BLaER1 (cell line): Measurements from ENCODE around the gene KDM6B.

Experiments
- H3K27ac ChIP-seq: shearing (Covaris generic); formaldehyde crosslinking; 2 replicates; pipeline ENCODE4 v1.8.1; 2022
- H3K27me3 ChIP-seq: shearing (Covaris generic); formaldehyde crosslinking; 2 replicates; pipeline ENCODE4 v1.8.1; 2022
- H3K36me3 ChIP-seq: shearing (Covaris generic); formaldehyde crosslinking; 2 replicates; pipeline ENCODE4 v1.8.1; 2022
- H3K4me1 ChIP-seq: shearing (Covaris generic); formaldehyde crosslinking; 2 replicates; pipeline ENCODE4 v1.8.1; 2022
- H3K4me2 ChIP-seq: shearing (Covaris generic); formaldehyde crosslinking; 2 replicates; pipeline ENCODE4 v1.8.1; 2022
- H3K4me3 ChIP-seq: shearing (Covaris generic); formaldehyde crosslinking; 2 replicates; pipeline ENCODE4 v1.8.1; 2022
- H3K9ac ChIP-seq: shearing (Covaris generic); formaldehyde crosslinking; 2 replicates; pipeline ENCODE4 v1.8.1; 2022
- H3K9me3 ChIP-seq: shearing (Covaris generic); formaldehyde crosslinking; 2 replicates; pipeline ENCODE4 v1.8.1; 2022
- H4K20me1 ChIP-seq: shearing (Covaris generic); formaldehyde crosslinking; 2 replicates; pipeline ENCODE4 v1.8.1; 2022
- Cebpa-rat ChIP-seq: shearing (Covaris generic); IDR thresholded peaks from 2 replicates; pipeline ENCODE4 v1.8.1; 2022

The KDM6B gene

DNA sequence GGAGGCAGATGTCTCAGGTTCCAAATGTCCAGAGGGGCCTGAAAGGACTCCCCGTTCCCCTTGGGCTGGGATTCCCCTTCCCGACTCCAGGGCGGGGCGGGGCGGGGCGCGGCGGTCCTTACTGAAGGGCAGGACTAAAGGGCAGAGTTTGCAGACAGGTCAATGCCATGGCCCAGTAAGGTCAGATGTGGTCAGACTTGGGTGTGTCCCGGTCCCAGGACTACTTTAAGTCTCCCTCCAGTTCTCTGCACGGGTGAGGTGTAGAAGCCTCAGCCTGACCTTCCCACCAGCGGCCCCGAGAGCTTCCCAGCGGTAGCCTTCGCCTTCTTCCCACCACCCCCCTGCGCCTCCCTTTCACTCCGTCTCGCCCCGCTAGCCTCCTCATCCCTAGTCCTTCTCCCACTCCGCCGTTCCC lies 532 bp downstream of the KDM6B start:
- Histone ChIP-seq H3K27ac (peak overlapping the region; percentile 78), H3K4me1 (peaks cover 33% of the 10 kb centered on the region), H3K36me3 (no peaks in the 10 kb centered on the region), H3K9ac (peak overlapping the region; percentile 90), H3K4me2 (peak overlapping the region; percentile 97), H3K9me3 (no peaks in the 10 kb centered on the region), H3K4me3 (peak overlapping the region; percentile 84), H4K20me1 (peaks cover 12% of the 10 kb centered on the region), H3K27me3 (no peaks in the 10 kb centered on the region)
- no peak for TF ChIP-seq Cebpa-rat

DNA sequence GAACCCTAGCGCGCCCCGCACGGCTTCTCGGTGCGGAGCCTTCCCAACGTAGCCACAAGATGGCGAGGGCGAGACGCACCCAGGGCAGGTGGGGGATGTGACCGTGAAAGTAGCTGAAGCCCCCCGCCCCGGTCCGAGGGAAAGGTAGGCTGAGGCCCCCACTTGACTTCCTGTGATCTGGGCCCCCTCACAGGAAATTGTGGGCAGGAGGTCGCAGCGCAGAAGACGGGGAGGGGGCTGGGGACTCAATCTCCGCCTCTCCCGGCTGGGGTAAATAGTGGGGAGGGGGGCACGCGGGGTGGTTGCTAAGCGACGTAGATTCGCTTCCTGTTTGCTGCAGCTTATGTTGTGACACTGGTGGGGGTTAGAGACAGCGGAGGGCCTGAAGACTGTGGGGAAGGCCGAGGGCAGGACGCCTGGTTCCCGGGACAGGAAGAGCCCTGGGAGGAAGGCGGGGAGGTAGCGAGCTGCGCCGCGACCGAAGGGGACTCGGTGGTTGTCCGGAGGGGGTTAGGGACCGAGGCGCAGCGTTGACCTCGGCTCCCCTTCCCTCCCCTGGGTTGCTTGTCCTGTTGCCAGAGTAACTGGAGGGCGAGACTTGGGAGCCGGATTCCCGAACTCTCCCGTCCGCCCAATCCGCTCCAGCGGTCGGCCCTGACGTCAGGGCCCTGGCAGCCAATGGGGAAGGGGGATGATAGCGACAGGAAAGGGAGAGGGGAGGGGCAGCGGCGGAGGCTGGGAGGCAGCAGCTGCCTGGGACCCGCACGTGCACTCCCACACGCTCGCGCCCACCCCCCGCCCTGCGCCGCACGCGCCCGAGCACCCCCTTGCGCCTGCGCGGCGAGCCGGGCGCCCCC lies 1.2 kb downstream of the KDM6B start:
- peak overlapping the region; percentile 96 for H3K27ac ChIP-seq
- H3K4me3 ChIP-seq = peak overlapping the region; percentile 84
- H3K36me3 ChIP-seq = peaks cover 5% of the 10 kb centered on the region; the same call in 1 of the 2 replicates
- H4K20me1 ChIP-seq = peaks cover 18% of the 10 kb centered on the region
- peak overlapping the region; percentile 90 for H3K9ac ChIP-seq
- peaks cover 40% of the 10 kb centered on the region for H3K4me1 ChIP-seq
- H3K9me3 ChIP-seq = no peaks in the 10 kb centered on the region
- H3K4me2 ChIP-seq = peak overlapping the region; percentile 97
- TF ChIP-seq Cebpa-rat = no peak
- no peaks in the 10 kb centered on the region for H3K27me3 ChIP-seq

DNA sequence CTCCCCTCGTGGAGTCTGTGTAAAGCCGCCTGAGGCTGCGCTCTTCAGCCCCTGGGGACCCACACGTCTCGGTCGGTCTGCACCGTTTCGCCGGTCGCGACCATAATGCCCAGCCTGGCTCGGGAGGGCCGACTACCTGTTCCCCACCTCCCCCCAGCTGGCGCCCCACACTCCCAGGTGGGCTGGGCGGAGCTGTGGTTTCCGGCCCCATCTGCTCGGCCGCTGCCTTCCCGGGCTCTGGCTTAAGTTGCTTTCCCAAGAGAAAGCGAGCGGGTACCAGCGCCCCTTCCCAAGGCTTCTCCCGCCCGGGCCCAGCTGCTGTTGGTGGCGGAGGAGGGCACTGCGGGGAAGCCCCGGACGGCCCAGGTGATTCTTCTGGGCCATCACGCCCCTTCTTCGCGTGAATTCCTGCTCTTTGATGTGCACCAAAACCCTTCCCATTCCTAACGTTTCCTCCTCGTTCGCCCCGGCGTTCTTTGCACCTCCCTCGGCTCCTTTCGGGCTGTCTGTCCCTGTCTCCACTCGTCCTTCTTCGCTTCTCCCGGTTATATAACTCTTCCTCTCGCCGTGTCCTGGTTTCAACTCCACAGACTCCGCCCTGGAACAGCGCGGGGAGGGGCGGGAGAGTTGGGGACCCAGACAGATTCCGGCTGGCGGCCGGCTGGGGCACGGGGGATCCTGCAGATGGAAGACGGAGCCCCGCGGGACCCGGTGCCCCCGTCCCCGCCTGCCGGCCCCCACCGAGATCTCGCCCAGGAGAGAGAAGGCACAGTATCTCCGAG lies 2.0 kb downstream of the KDM6B start:
- Histone ChIP-seq H3K4me2 (peak overlapping the region; percentile 97), H3K4me1 (peaks cover 48% of the 10 kb centered on the region), H4K20me1 (peaks cover 26% of the 10 kb centered on the region), H3K4me3 (peak overlapping the region; percentile 84), H3K36me3 (peaks cover 13% of the 10 kb centered on the region), H3K27ac (peak overlapping the region; percentile 96), H3K9me3 (no peaks in the 10 kb centered on the region), H3K9ac (peak overlapping the region; percentile 90), H3K27me3 (no peaks in the 10 kb centered on the region)
- TF ChIP-seq Cebpa-rat = no peak

DNA sequence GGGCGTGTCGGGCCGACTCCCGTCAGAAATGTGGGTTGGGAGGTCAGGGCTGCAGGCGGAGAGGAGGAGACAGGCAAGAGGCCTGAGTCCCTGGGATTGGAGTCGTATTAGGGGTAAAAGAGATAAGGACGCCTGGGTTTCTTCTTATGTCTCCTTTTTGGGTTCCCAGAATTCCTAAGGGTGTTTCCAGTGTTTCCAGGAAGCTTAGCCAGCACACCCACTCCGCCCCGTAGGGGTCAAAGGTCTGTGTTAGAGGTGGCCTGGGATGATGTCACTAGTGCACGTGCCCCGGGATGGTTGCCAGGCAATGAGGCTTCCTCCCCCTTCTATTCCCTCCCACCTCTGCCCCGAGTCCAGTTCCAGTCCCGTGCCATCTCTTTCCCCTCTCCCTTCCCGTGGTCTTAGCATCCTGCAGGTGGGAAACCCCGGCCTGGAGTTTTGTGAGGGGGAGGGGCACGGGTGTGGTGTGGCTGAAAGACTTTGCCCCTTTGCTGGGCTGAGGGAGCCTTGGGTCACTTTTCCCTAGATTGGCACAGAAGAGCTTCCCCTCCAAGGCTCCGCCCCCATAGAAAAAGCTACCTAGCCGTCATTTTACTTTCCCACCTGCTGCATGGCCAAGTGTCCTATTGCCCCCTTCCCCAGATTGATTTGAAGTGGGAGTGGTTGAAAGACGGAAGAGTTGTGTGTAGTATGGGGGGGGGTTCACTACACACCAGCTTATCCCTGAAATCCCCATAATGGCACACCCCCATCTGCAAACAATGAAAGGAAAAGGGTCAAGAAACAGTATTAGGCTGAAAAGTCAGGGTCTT lies 2.8 kb downstream of the KDM6B start:
- Histone ChIP-seq H3K9ac (peak overlapping the region; percentile 90), H3K9me3 (no peaks in the 10 kb centered on the region), H3K27ac (peak overlapping the region; percentile 96), H3K4me1 (peaks cover 53% of the 10 kb centered on the region), H4K20me1 (peaks cover 31% of the 10 kb centered on the region), H3K4me3 (peak overlapping the region; percentile 84), H3K27me3 (no peaks in the 10 kb centered on the region), H3K4me2 (peak overlapping the region; percentile 97), H3K36me3 (peaks cover 13% of the 10 kb centered on the region)
- TF ChIP-seq Cebpa-rat = no peak

DNA sequence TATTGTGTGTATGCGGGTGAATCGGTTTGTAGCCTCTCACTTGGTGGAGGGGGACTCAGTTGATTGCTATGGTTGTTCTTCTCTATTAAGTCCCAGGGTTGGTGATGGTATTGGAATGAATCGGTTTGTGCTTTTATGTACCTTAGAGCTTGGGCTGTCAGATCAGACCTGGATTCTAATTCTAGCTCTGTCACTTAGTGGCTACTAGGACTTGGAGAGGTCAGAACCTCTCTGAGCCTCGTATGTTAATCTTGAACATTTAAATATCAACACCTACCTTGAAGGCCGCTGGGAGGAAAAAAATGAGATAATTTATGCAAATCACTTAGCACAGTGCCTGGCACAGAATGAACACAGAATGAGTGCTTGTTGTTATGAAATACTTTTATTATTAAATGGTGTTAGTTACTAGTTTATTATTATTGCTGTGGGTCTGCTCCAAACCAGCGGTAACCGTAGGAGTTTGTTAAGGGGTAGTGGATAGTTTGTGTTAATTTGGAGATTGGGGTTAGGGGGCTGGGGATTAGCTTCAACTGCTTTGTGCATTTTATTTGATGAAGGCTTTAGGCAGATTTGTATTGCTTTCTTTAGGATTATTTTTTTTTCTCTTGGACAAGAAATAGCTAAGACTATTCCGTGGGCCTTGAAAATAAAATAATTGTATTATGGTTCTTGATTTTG lies 3.5 kb downstream of the KDM6B start:
- H3K27ac ChIP-seq = peak overlapping the region; percentile 96
- peak overlapping the region; percentile 84 for H3K4me3 ChIP-seq
- H3K9me3 ChIP-seq = no peaks in the 10 kb centered on the region
- H3K4me1 ChIP-seq = peaks cover 51% of the 10 kb centered on the region
- peaks cover 13% of the 10 kb centered on the region for H3K36me3 ChIP-seq
- peak overlapping the region; percentile 97 for H3K4me2 ChIP-seq
- peaks cover 35% of the 10 kb centered on the region for H4K20me1 ChIP-seq
- no peak for TF ChIP-seq Cebpa-rat
- no peaks in the 10 kb centered on the region for H3K27me3 ChIP-seq
- H3K9ac ChIP-seq = peak overlapping the region; percentile 90

DNA sequence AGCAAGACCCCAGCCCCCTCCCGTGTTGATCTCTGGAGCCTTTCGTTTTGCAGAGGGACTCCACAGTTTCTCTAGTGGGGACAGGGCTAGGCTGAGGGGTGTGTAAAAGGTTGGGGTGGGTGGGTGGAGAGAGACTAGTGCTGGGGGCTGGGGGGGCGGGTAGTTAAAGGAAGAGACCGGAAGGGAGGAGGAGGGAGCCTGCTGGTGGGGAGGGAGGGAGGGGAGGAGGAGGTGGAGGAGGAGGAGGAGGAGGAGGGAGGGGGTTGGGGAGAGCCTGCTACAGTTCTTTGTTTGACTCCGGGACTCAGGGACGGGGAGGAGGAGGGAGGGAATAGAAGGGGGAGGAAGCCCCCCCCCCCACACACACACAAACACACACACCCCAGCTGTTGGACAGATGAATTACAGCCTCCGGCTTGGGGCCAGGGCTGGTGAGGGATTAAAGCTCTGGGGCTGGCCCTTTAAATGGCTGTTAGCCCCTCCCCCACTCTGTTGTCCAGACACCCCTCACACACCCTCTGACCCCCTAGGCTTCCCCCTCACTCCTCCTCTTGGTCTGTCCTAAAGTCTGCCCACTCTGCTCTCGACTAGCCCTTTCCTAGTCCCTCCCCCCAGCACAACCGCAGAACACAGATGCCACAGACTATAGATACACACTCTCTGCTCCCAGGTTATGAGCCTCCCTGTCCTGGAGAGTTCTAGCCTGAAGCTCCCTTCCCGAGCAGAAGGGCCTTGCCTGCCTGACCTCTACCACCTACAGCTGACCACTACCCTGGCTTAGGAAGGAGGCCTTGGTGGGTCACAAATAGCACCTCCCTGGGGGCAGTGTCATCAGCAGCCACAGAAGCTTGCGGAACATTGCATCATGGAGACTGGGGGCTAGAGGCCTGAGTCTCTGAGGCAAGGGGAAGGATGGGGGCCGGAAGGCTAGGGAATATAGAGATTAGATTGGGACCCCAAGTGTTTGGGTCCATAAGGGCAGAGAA lies 4.4 kb downstream of the KDM6B start:
- Histone ChIP-seq H3K4me3 (peak overlapping the region; percentile 84), H3K27ac (peak overlapping the region; percentile 96)

DNA sequence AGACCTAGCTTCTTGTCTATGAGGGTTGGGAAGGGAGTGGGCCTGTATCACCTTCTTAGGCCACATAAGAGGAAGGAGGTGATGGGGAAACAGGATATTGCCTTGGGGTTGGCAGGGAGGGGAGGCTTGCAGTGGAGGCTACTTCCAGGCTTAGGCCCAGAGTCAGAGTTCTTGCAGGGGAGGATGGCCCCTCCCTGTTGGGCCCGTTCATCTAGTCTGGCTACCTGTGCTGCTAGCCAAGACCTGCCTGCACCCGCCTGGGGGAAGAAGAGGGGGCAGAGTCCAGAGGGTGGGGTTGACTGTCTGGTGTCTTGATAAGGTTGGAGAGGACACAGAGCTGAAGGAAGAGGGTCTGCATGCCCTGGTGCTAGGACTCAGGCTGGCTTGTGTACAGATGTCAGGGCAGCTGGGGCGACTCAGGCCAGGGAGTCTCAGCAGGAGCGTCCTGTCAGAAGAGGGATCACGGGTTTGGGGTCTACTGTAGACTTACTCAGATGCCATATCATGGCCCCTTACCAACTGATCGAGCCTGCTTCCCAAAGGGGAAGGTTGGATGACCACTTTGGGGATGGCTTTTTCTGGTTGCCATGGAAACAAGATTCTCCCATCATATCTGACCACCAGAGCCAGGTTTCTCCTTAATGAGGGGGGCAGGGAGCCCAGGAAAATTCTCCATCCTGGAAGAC lies 5.3 kb downstream of the KDM6B start:
- Histone ChIP-seq H3K27me3 (no peaks in the 10 kb centered on the region), H4K20me1 (peaks cover 53% of the 10 kb centered on the region), H3K9me3 (no peaks in the 10 kb centered on the region), H3K9ac (peak overlapping the region; percentile 91), H3K4me3 (peak overlapping the region; percentile 78), H3K27ac (peak overlapping the region; percentile 84), H3K4me1 (peaks cover 40% of the 10 kb centered on the region), H3K4me2 (peak overlapping the region; percentile 99), H3K36me3 (peaks cover 13% of the 10 kb centered on the region)
- TF ChIP-seq Cebpa-rat = no peak

More for the DNA sequence above, 4.4 kb downstream of the KDM6B start:
- Histone ChIP-seq H3K27me3 (no peaks in the 10 kb centered on the region), H3K4me1 (peaks cover 42% of the 10 kb centered on the region), H3K9ac (peak overlapping the region; percentile 91), H3K9me3 (no peaks in the 10 kb centered on the region), H4K20me1 (peaks cover 44% of the 10 kb centered on the region), H3K36me3 (peaks cover 13% of the 10 kb centered on the region), H3K4me2 (peak overlapping the region; percentile 99)
- peak; percentile 83 for TF ChIP-seq Cebpa-rat
